ENCODE data around the gene UBTD2.
A peak's percentile ranks its signal among the peaks of the same experiment; 100 is the strongest.

The UBTD2 gene

DNA sequence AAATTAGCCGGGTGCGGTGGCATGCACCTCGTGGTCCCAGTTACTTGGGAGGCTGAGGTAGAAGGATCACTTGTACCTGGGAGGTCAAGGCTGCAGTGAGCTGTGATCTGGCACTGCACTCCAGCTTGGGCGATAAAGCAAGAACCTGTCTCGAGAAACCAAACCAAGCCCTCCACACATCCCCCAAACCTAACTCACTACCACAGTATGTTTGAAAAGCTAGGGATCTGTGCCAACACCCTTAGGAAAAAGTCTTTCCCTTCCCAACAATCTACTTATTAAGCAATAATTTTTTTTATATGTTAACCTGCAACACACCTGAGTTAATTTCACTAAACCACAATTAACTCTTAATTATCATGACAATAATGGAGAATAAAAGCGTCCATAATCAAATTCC is 2.2 kb downstream of the UBTD2 start:
- H3K4me3 Mint-ChIP-seq: peak overlapping the region; percentile 83

DNA sequence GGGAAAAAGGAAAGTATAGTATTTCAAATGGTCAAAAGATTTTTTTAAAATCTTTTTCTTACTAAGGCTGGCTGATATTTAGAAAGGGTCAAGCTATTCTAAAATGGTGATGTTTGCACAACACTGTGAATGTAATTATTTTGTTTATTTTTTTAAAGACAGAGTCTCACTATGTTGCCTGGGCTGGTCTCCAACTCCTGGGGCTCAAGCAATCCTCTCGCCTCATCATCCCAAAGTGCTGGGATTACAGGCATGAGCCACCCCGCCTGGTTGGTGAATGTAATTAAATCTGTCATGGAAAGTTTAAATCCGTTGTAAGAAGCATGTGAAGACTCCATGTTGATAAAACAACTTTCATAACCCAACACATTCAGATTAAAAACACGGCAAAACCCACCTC is 2.6 kb downstream of the UBTD2 start:
- H3K9me3 Mint-ChIP-seq: no peaks in the 10 kb centered on the region

More for the DNA sequence above, 2.2 kb downstream of the UBTD2 start:
- Mint-ChIP-seq H3K27me3 (no peaks in the 10 kb centered on the region), H3K36me3 (ENCODE audit: low read depth) (peaks cover 18% of the 10 kb centered on the region), H3K27ac (no peak overlapping the region), H3K9me3 (no peaks in the 10 kb centered on the region), H3K4me1 (peaks cover 46% of the 10 kb centered on the region)
- ATAC-seq (no peak), DNase-seq (no peak)

DNA sequence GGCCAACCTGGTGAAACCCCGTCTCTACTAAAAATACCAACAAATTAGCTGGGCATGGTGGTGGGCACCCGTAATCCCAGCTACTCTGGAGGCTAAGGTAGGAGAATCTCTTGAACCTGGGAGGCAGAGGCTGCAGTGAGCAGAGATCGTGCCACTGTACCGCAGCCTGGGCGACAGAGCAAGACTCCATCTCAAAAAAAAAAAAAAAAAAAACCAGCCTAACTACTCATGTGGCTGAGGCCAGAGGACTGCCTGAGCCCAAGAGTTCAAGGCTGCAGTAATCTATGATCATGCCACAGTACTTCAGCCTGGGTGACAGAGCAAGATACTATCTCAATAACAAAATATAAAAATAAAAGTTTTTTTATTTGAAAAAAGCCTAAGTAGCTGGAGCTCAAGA is 3.2 kb downstream of the UBTD2 start:
- no peak for DNase-seq
- no peak overlapping the region for H3K4me3 Mint-ChIP-seq
- H3K4me1 Mint-ChIP-seq: peaks cover 56% of the 10 kb centered on the region
- H3K9me3 Mint-ChIP-seq: no peaks in the 10 kb centered on the region
- H3K27ac Mint-ChIP-seq: no peak overlapping the region
- no peaks in the 10 kb centered on the region for H3K27me3 Mint-ChIP-seq
- no peak for ATAC-seq
- H3K36me3 Mint-ChIP-seq (ENCODE audit: low read depth): peaks cover 20% of the 10 kb centered on the region

More for the DNA sequence above, 2.6 kb downstream of the UBTD2 start:
- peaks cover 20% of the 10 kb centered on the region for H3K36me3 Mint-ChIP-seq (ENCODE audit: low read depth)
- DNase-seq (no peak), ATAC-seq (no peak)
- H3K4me3 Mint-ChIP-seq: no peak overlapping the region
- no peaks in the 10 kb centered on the region for H3K27me3 Mint-ChIP-seq
- peaks cover 50% of the 10 kb centered on the region for H3K4me1 Mint-ChIP-seq
- H3K27ac Mint-ChIP-seq: no peak overlapping the region

DNA sequence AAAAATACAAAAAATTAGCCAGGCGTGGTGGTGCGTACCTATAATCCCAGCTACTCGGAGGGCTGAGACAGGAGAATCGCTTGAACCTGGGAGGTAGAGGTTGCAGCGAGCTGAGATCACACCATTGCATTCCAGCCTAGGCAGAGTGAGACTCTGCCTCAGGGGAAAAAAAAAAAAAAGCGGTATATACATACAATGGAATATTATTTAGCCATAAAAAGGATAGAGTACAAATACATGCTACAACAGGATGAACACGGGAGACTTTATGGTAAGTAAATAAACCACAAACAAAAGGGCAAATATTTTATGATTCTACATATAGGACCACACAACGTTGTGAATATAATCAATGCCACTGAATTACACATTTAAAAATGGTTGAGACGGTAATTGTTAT is 5.2 kb downstream of the UBTD2 start:
- no peak for ATAC-seq
- Mint-ChIP-seq H3K27ac (no peak overlapping the region), H3K27me3 (no peaks in the 10 kb centered on the region), H3K4me1 (peaks cover 66% of the 10 kb centered on the region), H3K36me3 (ENCODE audit: low read depth) (peaks cover 26% of the 10 kb centered on the region), H3K4me3 (no peak overlapping the region), H3K9me3 (no peaks in the 10 kb centered on the region)
- no peak for DNase-seq

DNA sequence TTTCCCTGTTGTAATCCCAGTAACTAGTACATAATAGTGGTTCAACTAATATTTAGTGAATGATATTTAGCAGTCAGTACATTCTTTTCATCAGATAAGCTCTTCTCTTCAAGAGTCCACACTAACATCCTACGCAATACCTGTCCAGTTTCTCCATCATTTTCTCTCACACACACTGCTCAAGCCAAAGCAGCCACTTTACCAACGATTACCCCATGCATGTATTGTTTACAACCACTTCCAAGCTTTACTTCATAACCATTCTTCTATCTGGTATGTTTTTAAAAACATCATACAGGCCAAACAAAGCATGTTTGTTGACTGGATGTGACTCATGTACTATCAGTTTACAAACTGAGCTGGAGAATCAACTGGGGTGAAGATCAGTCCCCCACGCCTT is 7.3 kb downstream of the UBTD2 start:
- no peak for ATAC-seq
- Mint-ChIP-seq H3K9me3 (no peaks in the 10 kb centered on the region), H3K36me3 (ENCODE audit: low read depth) (peaks cover 26% of the 10 kb centered on the region), H3K4me3 (no peak overlapping the region), H3K4me1 (peaks cover 58% of the 10 kb centered on the region), H3K27ac (peak overlapping the region; percentile 93), H3K27me3 (no peaks in the 10 kb centered on the region)
- DNase-seq: no peak

DNA sequence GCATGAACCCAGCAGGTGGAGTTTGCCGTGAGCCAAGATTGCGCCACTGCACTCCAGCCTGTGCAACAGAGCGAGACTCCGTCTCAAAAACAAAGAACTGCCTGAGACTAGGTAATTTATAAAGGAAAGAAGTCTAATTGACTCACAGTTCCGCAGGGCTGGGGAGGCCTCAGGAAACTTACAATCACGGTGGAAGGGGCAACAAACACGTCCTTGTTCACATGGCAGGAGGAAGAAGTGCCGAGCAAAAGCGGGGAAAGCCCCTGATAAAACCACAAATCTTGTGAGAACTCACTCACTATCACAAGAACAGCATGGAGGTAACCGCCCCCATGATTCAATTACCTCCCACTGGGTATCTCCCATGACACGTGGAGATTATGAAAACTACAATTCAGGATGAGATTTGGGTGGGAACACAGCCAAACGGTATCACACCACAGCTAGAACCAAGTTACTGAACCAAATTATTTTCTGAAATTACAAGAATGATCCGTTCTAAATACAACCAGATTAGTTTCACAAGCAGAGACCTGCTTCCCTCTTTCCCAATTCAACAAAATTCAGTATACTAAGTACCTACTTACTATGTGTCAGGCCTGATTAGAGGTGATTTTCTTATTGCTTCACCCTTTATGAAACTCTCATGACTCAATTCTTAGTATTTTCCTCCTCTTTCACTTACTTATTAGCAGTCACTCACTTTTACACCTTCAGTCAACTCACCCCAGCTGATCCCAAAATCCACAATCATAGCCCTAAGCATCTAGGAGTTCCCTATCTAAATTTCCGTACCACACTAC is 8.4 kb downstream of the UBTD2 start:
- Mint-ChIP-seq H3K36me3 (ENCODE audit: low read depth) (peaks cover 26% of the 10 kb centered on the region), H3K4me3 (peak overlapping the region; percentile 47), H3K9me3 (no peaks in the 10 kb centered on the region), H3K4me1 (peaks cover 55% of the 10 kb centered on the region), H3K27ac (peak overlapping the region; percentile 93), H3K27me3 (no peaks in the 10 kb centered on the region)
- peak; percentile 65 for DNase-seq
- ATAC-seq: peak; percentile 89

DNA sequence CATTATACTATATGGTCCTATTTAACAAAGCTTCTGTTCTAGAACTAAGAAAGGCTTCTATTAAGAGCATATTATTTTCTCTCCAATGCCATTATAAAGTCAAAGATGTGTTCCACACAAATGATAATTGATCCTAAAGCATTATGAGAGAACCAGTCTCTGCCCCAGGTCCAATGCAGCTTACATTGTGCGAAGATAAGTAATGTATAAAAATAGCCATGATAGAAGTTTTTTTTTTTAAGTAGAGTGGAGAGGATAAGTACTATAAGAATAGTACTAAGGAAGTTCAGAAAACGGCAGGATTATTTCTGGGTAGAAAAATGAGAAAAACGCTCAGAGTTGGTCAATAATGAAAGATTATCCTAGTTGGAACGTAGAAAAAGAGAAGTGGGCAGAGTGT is 15.6 kb downstream of the UBTD2 start:
- Mint-ChIP-seq H3K4me1 (peaks cover 17% of the 10 kb centered on the region), H3K27ac (no peak overlapping the region), H3K9me3 (no peaks in the 10 kb centered on the region), H3K36me3 (ENCODE audit: low read depth) (peaks cover 12% of the 10 kb centered on the region), H3K4me3 (no peak overlapping the region), H3K27me3 (no peaks in the 10 kb centered on the region)
- DNase-seq (no peak), ATAC-seq (no peak)

DNA sequence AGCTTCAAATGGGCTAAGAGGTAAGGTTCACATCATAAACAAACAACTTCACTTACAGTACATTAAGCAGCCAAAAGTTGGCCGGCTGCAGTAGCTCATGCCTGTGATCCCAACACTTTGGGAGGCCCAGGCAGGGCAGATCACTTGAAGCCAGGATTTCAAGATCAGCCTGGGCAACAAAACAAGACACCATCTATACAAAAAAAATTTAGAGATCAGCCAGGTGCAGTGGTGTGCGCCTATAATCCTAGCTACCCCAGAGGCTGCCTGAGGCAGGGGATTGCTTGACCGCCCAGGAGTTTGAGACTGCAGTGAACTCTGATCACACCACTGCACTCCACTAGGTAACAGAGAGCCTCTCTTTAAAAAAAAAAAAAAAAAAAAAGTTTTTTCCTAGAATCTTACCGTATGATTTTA is 16.9 kb downstream of the UBTD2 start:
- H3K27me3 Mint-ChIP-seq: no peaks in the 10 kb centered on the region
- no peak for ATAC-seq

DNA sequence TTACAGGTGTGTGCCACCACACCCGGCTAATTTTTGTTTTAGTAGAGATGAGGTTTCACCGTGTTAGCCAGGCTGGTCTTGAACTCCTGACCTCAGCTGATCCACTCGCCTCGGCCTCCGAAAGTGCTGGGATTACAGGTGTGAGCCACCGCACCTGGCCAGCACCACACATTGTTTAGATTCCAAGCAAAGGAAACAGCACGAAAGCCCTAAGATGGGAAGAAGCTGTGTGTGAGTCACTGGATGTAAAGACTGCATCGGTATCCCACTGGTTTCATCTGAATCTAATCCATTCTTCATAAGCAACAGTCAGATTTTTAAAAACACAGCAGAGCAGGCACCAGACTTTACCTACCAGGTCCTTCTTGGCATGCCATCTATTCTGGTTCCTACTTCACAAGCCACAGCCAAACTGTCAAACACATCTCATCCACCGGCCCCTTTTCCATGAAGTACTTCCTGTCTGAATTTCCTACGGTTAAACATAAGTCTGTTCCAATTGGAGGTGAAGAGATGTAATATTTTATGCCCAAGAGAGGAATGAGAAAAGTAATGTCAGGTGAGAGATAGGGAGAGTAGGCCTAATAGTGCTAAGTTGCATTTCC is 17.4 kb downstream of the UBTD2 start:
- Mint-ChIP-seq H3K4me3 (no peak overlapping the region), H3K9me3 (no peaks in the 10 kb centered on the region), H3K27me3 (no peaks in the 10 kb centered on the region), H3K27ac (no peak overlapping the region), H3K36me3 (ENCODE audit: low read depth) (peaks cover 10% of the 10 kb centered on the region), H3K4me1 (peaks cover 9% of the 10 kb centered on the region)
- no peak for ATAC-seq
- DNase-seq: no peak

More for the DNA sequence above, 16.9 kb downstream of the UBTD2 start:
- DNase-seq: no peak
- H3K27ac Mint-ChIP-seq: no peak overlapping the region
- no peak overlapping the region for H3K4me3 Mint-ChIP-seq
- peaks cover 10% of the 10 kb centered on the region for H3K36me3 Mint-ChIP-seq (ENCODE audit: low read depth)
- no peaks in the 10 kb centered on the region for H3K9me3 Mint-ChIP-seq
- peaks cover 9% of the 10 kb centered on the region for H3K4me1 Mint-ChIP-seq

DNA sequence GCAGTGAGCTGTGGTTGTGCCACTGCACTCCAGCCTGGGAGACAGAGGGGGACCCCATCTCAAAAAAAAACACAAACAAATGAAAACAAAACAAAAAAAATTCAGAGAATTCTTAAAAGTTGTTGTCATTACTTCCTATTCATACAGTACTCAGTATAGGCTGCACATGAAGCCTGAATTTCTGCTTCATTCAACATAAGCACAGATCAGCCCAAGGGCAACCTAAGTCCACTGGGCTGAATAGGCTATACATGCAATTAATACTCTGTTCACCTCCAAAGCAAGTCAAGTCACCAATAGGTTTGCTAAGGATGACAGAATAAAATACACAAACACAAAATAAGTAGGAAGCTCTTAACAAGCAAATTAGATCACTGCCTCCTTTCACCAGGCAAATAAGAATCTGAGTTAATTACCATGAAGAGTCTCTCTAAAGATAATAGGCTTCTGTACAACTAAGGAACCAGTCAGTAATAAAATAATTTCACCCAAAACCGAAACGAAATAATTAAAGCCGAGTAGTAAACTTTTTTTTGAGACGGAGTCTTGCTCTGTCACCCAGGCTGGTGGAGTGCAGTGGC is 18.7 kb downstream of the UBTD2 start:
- Mint-ChIP-seq H3K4me3 (no peak overlapping the region), H3K36me3 (ENCODE audit: low read depth) (peaks cover 11% of the 10 kb centered on the region), H3K27ac (no peak overlapping the region), H3K9me3 (no peaks in the 10 kb centered on the region), H3K27me3 (no peaks in the 10 kb centered on the region), H3K4me1 (peaks cover 9% of the 10 kb centered on the region)
- DNase-seq: no peak
- ATAC-seq: no peak

DNA sequence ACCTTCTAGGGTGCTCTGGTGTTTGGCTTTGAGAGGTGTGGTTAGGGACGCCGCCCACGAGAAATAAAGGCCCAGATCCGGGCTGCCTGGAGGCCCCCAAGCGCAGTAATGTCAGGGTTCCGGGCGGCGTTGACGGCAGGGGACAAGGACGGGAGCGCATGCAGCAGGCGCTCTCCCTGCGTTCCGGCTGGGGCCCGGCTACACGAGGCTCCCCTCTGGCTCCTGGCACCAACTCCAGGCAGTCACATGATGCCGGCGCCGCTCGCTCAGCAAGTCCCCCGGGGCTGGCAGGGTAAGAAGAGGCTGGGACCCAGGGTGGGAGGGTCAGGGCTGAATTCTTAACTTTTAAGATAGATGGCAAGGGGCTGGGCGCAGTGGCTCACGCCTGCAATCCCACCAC is 28.1 kb downstream of the UBTD2 start:
- H3K4me1 Mint-ChIP-seq: no peaks in the 10 kb centered on the region
- no peak overlapping the region for H3K27ac Mint-ChIP-seq
- peaks cover 51% of the 10 kb centered on the region for H3K36me3 Mint-ChIP-seq (ENCODE audit: low read depth)
- peaks cover 29% of the 10 kb centered on the region for H3K9me3 Mint-ChIP-seq
- DNase-seq (no peak), ATAC-seq (no peak)
- no peak overlapping the region for H3K4me3 Mint-ChIP-seq
- no peaks in the 10 kb centered on the region for H3K27me3 Mint-ChIP-seq

DNA sequence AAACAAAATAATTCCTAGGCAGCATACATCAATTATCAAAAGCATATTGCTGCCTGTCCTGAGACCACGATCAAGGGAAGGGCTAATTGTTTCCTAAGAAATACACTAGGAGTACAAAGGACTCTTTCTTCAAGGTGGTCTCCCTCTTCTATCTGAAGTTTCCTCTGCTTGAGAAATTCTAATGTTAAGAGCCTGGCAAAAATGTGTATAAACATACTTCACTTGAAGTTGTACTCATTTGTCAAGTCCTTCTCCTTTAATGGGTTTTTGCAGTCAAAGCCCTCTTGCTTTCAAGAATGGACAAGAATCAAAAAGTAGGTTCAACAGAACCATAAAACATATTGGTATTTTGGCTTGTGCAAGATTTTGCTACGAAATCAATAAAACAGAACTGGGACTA is 31.1 kb downstream of the UBTD2 start:
- no peak for ATAC-seq
- H3K4me1 Mint-ChIP-seq: no peaks in the 10 kb centered on the region

DNA sequence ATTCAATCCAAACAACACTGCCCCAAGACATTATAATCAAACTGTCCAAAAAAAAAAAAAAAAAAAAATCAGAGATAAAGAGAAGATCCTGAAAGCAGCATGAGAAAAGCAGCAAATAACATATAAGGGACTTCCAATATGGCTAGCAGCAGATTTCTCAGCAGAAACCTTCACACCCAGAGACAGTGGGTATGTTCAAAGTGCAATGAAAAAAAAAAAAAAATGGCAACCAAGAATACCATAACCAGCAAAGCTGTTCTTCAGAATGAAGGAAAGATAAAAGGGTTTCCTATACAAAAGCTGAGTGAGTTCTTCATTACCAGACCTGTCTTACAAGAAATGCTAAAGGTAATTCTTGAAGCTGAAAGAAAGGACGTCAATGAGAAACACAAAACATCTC is 32.1 kb downstream of the UBTD2 start:
- DNase-seq: no peak

More for the DNA sequence above, 31.1 kb downstream of the UBTD2 start:
- Mint-ChIP-seq H3K36me3 (ENCODE audit: low read depth) (peaks cover 48% of the 10 kb centered on the region), H3K27ac (no peak overlapping the region), H3K4me3 (no peak overlapping the region), H3K27me3 (no peaks in the 10 kb centered on the region), H3K9me3 (peaks cover 22% of the 10 kb centered on the region)
- no peak for DNase-seq

DNA sequence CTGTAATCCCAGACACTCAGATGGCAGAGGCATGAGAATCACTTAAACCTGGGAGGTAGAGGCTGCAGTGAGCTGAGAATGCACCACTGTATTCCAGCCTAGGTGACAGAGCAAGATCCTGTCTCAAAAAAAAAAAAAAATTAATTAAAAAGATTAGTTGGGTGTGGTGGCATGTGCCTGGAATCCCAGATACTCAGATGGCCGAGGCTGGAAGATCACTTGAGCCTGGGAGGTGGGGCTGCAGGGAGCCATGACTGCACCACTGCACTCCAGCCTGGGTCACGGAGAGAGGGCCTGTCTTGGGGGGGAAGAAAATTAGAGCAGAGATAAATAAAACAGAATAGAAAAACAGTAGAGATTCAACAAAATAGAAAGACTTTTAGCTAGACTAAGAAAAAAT is 34.9 kb downstream of the UBTD2 start:
- Mint-ChIP-seq H3K4me1 (peaks cover 7% of the 10 kb centered on the region), H3K9me3 (peaks cover 19% of the 10 kb centered on the region), H3K27ac (no peak overlapping the region), H3K27me3 (no peaks in the 10 kb centered on the region), H3K4me3 (no peak overlapping the region), H3K36me3 (ENCODE audit: low read depth) (peaks cover 27% of the 10 kb centered on the region)
- ATAC-seq (no peak), DNase-seq (no peak)

More for the DNA sequence above, 32.1 kb downstream of the UBTD2 start:
- Mint-ChIP-seq H3K27me3 (no peaks in the 10 kb centered on the region), H3K36me3 (ENCODE audit: low read depth) (peaks cover 41% of the 10 kb centered on the region), H3K27ac (no peak overlapping the region), H3K9me3 (peaks cover 22% of the 10 kb centered on the region), H3K4me3 (no peak overlapping the region), H3K4me1 (no peaks in the 10 kb centered on the region)
- ATAC-seq: no peak

DNA sequence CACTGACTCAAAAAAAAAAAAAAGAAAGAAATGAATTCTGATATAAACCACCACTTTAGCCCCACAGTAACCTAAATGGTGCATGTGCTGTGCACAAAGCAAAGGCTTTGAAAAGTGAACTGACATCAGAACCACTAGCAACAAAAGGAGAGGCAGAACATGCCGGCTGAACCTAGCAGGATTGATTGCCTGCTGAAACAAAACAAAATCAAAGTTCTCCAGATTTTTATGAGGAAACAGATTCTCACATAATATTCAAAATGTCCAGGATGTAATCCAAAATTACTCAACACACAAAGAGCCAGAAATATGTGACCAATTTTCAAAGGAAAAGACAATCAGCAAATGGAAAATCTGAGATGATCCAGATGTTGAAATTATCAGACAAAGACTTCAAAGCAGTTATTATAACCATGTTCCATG is 37.9 kb downstream of the UBTD2 start:
- peaks cover 12% of the 10 kb centered on the region for H3K4me1 Mint-ChIP-seq
- H3K27me3 Mint-ChIP-seq: no peaks in the 10 kb centered on the region
- H3K4me3 Mint-ChIP-seq: no peak overlapping the region
- H3K9me3 Mint-ChIP-seq: peaks cover 4% of the 10 kb centered on the region
- peaks cover 21% of the 10 kb centered on the region for H3K36me3 Mint-ChIP-seq (ENCODE audit: low read depth)
- no peak overlapping the region for H3K27ac Mint-ChIP-seq
- ATAC-seq: no peak
- no peak for DNase-seq
